ENCODE results near the gene GPD2. TPM values are rescaled to one million over a fixed set of nuclear protein-coding genes. Genes with fewer than 3 reads are reported as not detected.

The GPD2 gene
- total and polyA plus RNA-seq, 2 experiments from 2014 or later: 11.3 to 27.4 TPM

- Histone ChIP-seq H3K36me3 (no peaks in the 10 kb centered on the region), H3K4me3 (no peak overlapping the region), H3K27ac (no peak overlapping the region), H3K9me3 (ENCODE audit: low read depth) (no peaks in the 10 kb centered on the region), H3K4me1 (ENCODE audit: low read depth) (no peaks in the 10 kb centered on the region), H3K27me3 (no peaks in the 10 kb centered on the region)
- peak in 1 of 2 donors; percentile 9 for DNase-seq (ENCODE audit: low read depth in 1 of 2, low spot score in 1 of 2)
- no peak for TF ChIP-seq CTCF (IDR thresholded peaks at IDR 0.05; ENCODE audit: low read depth, low read length)
These were observed 125.9 kb downstream of the GPD2 start for GRCh38 chr2:156562124-156562523.

DNA sequence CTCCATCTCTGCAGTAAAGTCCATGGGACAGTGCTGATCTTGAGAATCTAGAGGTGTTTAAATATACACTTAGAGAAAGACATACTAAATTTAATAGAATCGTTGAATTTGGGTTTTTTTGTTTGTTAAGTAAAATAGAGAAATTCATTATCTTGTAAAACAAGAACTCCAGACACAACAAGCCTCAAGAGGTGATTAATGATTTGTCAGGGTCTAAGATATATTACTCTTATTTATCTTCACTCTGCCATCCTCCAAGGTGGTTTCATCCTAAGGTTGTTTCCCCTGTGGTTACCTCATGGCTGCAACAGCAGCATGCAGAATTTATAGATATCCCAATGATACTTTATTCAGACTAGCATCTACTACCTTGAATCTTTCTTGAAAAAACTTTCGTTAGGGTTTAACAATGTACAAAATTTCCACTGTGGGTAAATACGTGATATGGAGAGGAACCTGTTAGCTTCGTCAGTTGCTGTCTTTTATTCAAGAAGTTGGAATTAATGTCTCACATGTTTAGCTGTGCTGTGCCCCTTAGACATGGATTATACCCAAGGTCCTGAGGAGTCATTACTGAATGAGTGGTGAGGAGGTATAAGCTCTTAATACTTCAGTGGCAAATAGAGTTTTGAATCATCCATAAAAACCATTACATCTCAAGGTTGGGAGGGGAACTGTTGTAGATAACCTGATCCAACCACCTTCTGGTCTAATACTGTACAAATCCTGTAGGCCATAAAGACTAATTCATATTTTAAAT lies 128.0 kb downstream of the GPD2 start:
- no peak for DNase-seq (ENCODE audit: low read depth in 1 of 2, low spot score in 1 of 2)
- no peak for TF ChIP-seq CTCF (IDR thresholded peaks at IDR 0.05; ENCODE audit: low read depth, low read length)

DNA sequence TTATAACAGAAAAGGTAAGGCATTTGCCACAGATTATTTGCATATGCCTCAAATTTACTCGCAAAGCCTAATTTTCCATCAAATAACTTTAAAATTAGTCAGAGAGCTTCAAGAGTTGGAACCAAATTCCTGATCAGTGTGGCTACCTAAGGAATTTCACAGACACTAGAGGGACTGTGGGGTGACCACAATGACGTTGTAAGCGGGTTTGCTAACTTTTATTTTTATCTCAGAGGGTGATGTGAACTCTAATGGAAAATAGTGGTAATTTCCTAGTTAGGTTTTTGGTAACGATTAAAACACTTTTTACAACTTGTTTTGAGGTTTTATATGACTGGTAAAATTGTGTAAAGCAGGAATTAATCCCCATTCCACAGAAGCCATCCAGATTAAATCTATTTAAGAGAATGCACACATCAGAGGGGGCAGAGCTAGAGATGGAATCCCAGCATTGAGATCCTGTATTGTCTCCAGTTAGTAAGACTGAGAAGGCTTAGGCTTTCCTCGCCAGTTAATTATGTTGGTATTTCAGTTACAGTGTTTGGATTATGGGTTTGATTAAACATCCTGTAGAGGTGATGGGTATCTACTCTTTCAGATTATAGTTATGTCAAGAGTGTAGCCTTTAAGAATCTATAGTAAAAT lies 129.0 kb downstream of the GPD2 start:
- H3K4me1 ChIP-seq (ENCODE audit: low read depth): no peaks in the 10 kb centered on the region
- H3K36me3 ChIP-seq: no peaks in the 10 kb centered on the region
- H3K27ac ChIP-seq: no peak overlapping the region
- no peaks in the 10 kb centered on the region for H3K9me3 ChIP-seq (ENCODE audit: low read depth)
- H3K27me3 ChIP-seq: no peaks in the 10 kb centered on the region
- H3K4me3 ChIP-seq: no peak overlapping the region
- DNase-seq (ENCODE audit: low read depth in 1 of 2, low spot score in 1 of 2): peak in 1 of 2 donors; percentile 89
- no peak for TF ChIP-seq CTCF (IDR thresholded peaks at IDR 0.05; ENCODE audit: low read depth, low read length)

More for the DNA sequence above, 128.0 kb downstream of the GPD2 start:
- no peaks in the 10 kb centered on the region for H3K9me3 ChIP-seq (ENCODE audit: low read depth)
- H3K27ac ChIP-seq: no peak overlapping the region
- no peak overlapping the region for H3K4me3 ChIP-seq
- no peaks in the 10 kb centered on the region for H3K27me3 ChIP-seq
- H3K36me3 ChIP-seq: no peaks in the 10 kb centered on the region
- H3K4me1 ChIP-seq (ENCODE audit: low read depth): no peaks in the 10 kb centered on the region

GRCh38 chr2:156573710-156574109 lies 137.5 kb downstream of the GPD2 start:
- no peaks in the 10 kb centered on the region for H3K27me3 ChIP-seq
- H3K36me3 ChIP-seq: no peaks in the 10 kb centered on the region
- no peak for TF ChIP-seq CTCF (IDR thresholded peaks at IDR 0.05; ENCODE audit: low read depth, low read length)
- no peak for DNase-seq (ENCODE audit: low read depth in 1 of 2, low spot score in 1 of 2)
- no peak overlapping the region for H3K4me3 ChIP-seq
- no peak overlapping the region for H3K27ac ChIP-seq
- no peaks in the 10 kb centered on the region for H3K9me3 ChIP-seq (ENCODE audit: low read depth)
- H3K4me1 ChIP-seq (ENCODE audit: low read depth): no peaks in the 10 kb centered on the region

GRCh38 chr2:156574112-156574511 lies 137.9 kb downstream of the GPD2 start:
- H3K27ac ChIP-seq: no peak overlapping the region
- TF ChIP-seq CTCF (IDR thresholded peaks at IDR 0.05; ENCODE audit: low read depth, low read length): no peak
- H3K4me1 ChIP-seq (ENCODE audit: low read depth): no peaks in the 10 kb centered on the region
- H3K9me3 ChIP-seq (ENCODE audit: low read depth): no peaks in the 10 kb centered on the region
- no peaks in the 10 kb centered on the region for H3K36me3 ChIP-seq
- DNase-seq (ENCODE audit: low read depth in 1 of 2, low spot score in 1 of 2): no peak
- no peaks in the 10 kb centered on the region for H3K27me3 ChIP-seq
- H3K4me3 ChIP-seq: no peak overlapping the region
